ENCODE measurements around the gene SSX5.
"Not testable (repeated sequence)": the region's sequence is repeated elsewhere in the genome, so short reads cannot be mapped to it uniquely, and the experiment has no call there.

SSX5 gene, protein sequence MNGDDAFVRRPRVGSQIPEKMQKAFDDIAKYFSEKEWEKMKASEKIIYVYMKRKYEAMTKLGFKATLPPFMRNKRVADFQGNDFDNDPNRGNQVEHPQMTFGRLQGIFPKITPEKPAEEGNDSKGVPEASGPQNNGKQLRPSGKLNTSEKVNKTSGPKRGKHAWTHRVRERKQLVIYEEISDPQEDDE

DNA sequence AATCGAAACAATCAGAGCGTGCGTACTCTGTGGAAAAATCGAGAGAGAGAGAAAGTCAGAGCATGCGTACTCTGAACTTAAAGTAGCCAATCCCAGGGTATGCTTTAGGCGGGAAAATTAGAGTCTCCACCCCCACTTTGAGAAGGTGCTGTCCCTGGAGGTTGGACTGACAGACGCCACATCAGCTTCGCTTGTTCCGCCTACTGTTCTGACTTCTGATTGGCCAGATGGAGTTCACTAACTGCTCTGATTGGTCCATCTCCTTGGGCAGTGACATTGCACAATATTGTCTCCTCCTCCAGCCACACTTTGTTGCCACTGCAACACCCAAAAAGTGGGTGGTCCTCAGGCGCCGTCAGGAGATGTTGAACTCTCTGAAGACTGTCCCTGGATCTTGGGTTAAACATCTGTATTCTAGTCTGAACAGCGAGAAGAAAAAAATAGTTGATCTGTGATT is at the start of gene SSX5:
TSS of gene SSX5 (minus strand) at position 51 of the 457 bp plus-strand sequence. CDS start 1,437 bp downstream, outside the sequence.
- in situ Hi-C loops (cut with MboI; ENCODE audit: low sequenced_read_pairs): no loop called here

DNA sequence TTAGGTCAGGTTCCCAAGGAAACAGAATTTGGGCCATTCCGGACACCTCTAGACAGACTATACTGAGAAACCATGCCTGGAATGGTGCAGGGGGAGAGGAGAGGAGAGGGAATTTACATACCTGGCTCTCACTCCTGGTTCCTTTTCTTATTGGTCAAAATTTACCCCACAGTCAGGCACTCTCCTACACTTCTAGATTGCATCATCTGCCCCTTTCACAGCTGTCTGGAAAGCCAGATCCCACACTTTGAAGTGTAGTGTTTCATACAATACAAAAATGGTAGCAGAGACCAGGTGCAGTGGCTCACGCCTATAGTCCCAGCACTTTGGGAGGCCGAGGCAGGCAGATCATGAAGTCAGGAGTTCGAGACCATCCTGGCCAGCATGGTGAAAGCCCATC is 27.6 kb upstream of the SSX5 start:
- in situ Hi-C loops (cut with MboI; ENCODE audit: low sequenced_read_pairs): not testable (repeated sequence)

DNA sequence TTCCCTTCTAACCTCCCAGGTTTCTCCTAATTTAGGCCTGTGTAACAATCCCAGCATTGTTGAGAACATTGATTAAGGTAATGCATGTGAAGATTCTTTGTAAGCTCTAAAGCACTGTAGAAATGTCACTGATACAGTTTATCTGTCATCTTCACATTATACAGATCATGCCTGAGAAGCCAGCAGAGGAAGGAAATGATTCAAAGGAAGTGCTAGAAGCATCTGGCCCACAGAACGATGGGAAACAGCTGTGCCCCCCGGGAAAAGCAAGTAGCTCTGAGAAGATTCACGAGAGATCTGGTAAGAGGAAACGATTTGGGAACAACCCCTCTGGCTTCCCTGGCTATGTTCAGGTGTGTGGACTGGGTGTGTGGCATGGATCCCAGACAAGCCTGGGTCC is 17.7 kb upstream of the SSX5 start:
- in situ Hi-C loops (cut with MboI; ENCODE audit: low sequenced_read_pairs): not testable (repeated sequence)

DNA sequence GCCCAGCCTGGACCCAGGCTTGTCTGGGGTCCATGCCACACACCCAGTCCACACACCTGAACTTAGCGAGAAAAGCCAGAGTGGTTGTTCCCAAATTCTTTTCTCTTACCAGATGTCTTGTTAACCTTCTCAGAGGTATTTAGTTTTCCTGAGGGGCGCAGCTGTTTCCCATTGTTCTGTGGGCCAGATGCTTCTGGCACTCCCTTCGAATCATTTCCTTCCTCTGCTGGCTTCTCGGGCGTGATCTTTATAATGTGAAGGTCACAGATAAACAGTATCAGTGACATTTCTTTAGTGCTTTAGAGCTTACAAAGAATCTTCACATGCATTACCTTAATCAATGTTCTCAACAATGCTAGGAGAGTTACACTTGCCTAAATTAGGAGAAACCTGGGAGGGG is 6.6 kb downstream of the SSX5 start:
- in situ Hi-C loops (cut with MboI; ENCODE audit: low sequenced_read_pairs): not testable (repeated sequence)

DNA sequence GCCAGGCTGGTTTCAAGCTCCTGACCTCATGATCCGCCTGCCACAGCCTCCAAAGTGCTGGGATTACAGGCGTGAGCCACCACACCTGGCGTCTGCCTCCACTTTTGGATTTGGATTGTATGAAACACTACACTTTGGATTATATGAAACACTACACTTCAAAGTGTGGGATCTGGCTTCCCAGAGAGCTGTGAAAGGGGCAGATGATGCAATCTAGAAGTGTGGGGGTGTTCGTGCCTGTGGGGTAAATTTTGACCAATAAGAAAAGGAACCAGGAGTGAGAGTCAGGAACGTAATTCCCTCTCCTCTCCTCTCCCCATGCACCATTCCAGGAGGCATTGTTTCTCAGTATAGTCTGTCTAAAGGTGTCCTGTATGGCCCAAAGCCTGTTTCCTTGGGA is 14.7 kb downstream of the SSX5 start:
- in situ Hi-C loops (cut with MboI; ENCODE audit: low sequenced_read_pairs): not testable (repeated sequence)

DNA sequence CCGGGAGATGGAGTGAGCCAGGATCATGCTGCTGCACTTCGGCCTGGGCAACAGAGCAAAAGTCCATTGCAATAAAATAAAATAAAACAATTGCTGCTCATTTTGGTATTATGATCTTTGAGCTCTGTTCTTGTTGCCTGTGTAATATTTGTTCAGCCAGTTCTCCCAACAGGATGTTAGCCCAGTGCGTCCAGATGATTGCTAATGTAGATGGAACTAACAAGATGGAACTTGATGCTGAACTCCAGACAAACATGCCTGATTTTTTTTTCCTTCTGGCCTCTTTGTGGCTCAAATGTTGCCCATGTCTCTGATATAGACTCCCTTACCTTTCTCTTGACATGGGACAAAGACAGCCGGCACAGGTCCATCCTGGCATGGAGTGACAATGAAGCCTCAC is 15.8 kb downstream of the SSX5 start:
- in situ Hi-C loops (cut with MboI; ENCODE audit: low sequenced_read_pairs): no loop called here

DNA sequence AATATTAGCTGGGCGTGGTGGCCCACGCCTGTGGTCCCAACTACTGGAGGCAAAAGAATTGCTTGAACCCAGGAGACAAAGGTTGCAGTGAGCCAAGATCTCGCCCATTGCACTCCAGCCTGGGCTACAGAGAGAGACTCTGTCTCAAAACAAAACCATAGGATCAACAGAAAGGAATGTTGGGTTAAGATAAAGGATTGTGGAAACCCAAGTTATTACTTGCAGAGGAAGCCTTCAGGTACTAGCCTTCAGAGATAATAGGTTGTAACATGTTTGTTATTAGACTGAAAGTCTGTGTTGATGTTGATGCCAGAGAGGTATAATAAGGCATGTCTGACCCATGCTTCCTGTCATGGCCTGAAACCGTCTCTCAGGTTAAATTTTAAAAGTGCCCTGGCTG is 16.9 kb downstream of the SSX5 start:
- in situ Hi-C loops (cut with MboI; ENCODE audit: low sequenced_read_pairs): no loop called here

DNA sequence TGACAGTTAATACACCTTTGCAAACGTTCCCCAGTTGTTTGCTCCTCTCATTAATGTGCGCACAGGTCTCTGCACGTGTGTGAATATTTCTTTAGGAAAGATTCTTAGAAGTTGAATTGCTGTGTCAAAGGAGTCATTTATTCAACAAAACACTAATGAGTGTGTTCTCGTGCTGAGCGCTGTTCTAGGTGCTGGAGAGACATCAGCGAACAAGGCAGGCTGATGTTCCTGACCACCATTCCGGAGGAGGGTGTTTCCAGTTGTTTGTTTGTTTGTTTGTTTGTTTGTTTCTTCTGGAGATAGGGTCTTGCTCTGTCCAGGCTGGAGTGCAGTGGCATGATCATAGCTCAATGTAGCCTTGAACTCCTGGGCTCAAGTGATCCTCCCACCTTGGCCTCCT is 30.3 kb downstream of the SSX5 start:
- in situ Hi-C loops (cut with MboI; ENCODE audit: low sequenced_read_pairs): not testable (repeated sequence)

DNA sequence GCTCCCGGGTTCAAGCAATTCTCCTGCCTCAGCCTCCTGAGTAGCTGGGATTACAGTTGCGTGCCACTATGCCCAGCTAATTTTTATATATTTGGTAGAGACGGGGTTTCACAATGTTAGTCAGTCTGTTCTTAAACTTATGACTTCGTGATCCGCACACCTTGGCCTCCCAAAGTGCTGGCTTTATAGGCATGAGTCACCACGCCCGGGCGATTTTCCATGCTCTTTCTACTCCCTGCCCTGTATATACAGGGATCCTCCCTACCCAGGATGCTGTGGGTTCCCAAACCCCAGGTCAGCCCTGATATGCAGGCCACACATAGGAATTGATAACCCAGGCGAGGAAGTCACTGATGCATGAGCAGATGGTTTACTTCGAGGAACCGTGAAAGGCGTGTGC is 31.4 kb downstream of the SSX5 start:
- in situ Hi-C loops (cut with MboI; ENCODE audit: low sequenced_read_pairs): no loop called here

DNA sequence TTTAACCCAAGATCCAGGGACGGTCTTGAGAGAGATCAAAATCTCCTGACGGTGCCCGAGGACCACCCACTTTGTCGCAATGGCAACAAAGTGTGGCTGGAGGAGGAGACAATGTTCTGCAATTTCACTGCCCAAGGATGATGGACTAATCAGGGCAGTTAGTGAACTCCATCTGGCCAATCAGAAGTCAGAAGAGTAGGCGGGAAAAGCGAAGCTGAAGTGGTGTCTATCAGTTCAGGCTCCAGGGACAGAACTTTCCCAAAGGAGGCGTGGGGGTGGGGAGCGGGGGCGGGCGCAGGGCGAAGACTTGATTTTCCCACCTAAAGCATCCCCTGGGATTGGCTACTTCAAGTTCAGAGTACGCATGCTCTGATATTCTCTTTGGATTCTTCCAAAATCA is 40.6 kb downstream of the SSX5 start:
- in situ Hi-C loops (cut with MboI; ENCODE audit: low sequenced_read_pairs): no loop called here

DNA sequence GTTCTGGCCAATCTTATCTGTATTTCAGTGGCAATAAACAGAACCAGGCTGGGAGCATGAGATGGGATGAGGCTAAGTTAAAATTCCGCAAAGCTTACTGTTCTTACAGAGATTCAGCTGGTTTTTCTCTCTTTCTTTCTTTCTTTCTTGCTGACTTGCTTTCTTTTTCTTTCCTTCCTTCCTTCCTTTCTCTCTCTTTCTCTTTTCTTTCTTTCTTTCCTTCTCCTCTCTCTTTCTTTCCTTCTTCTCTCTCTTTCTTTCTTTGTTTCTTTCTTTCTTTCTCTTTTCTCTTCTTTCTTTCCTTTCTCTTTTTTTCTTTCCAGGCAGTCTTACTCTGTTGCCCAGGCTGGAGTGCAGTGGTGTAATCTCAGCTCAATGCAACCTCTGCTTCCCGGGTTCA is 41.8 kb downstream of the SSX5 start:
- in situ Hi-C loops (cut with MboI; ENCODE audit: low sequenced_read_pairs): no loop called here

DNA sequence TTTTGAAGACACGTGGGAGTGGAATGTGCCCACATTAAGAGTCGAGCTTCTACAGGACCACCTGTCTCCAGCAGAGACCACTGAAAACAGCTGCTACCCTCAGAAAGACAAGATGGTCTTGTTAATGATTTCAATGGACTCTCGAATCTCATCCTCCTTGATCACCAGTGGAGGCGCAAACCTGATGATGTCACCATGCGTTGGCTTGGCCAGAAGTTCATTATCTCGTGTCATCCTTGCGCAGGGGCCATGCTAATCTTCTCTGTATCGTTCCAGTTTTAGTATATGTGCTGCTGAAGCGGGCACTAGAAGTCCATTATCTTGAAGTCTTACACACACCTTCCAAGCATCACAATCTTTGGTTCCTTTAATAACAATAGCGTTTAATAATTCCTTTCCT is 42.8 kb downstream of the SSX5 start:
- in situ Hi-C loops (cut with MboI; ENCODE audit: low sequenced_read_pairs): no loop called here

DNA sequence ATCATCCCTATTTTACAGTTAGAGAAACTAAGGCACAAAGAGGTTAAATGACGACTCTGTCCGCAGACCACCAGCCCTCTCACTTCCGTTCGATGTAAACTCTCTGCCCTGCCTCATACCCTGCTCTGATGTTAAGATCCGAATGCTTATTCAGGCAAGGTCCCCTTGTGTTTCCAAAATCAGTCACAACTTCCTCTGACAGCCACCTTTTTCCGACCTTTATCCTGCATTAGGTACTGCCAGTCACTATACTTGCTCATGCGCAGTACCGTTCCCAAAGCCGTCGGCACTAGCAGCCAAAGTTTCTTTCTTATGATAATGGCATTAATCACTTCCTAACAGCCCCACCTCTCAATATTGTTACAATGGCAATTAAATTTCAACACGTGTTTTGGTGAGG is 53.9 kb downstream of the SSX5 start:
- in situ Hi-C loops (cut with MboI; ENCODE audit: low sequenced_read_pairs): not testable (repeated sequence)

DNA sequence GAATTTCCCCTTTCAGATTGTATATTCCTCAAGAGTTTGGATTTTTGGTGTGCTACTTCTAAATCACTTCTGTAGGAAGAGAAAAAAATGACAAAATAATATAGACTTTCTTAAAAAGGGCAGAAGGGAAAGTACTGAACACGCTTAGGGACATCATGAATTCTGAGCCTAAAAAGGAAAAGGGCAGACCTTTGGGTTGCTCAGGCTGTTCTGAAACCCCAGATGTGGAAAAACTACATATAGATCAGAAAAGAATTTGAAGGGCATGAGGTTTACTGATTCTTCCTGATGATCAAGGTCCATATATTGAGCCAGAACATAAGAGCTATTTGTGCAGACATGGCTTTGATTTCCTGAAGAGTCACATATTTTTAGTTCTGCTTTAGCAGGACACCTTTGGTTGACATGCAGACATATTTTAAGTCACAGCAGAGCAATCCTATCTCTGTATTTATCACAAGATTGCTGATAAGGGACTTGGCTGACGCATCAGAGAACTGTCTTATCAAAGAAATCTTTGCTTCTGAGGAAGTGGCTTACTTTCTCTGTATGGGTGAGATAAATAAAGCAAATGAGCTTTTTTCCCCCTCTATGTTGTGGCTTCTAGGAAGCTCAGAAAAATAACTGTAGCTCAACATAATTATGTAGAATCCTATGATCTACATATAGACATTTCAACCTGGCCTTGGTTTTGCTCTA is 54.6 kb downstream of the SSX5 start:
- in situ Hi-C loops (cut with MboI; ENCODE audit: low sequenced_read_pairs): not testable (repeated sequence)

DNA sequence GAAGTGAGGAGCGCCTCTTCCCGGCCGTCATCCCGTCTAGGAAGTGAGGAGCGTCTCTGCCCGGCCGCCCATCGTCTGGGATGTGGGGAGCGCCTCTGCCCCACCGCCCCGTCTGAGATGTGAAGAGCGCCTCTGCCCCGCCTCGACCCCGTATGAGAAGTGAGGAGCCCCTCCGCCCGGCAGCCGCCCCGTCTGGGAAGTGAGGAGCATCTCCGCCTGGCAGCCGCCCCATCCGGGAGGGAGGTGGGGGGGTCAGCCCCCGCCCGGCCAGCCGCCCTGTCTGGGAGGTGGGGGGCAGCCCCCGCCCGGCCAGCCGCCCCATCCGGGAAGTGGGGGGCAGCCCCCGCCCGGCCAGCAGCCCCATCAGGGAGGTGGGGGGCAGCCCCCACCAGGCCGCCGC is 57.5 kb downstream of the SSX5 start:
- in situ Hi-C loops (cut with MboI; ENCODE audit: low sequenced_read_pairs): not testable (repeated sequence)
